Activated B cell treated with CpG ODN at 0.5 μM for 24 hours (primary cell): ENCODE measurements around the gene PLEKHA5. TPM values are rescaled to one million over a fixed set of nuclear protein-coding genes. Genes with fewer than 3 reads are reported as not detected.

Experiments used
- ATAC-seq: fragments of 200-7000 bp; cut with Tn5 transposase; one replicate; pipeline ENCODE4 v1.10.0; 2021; ENCODE audit warnings: low read depth, mild to moderate bottlenecking, moderate library complexity
- CTCF ChIA-PET: fragments of 350-600 bp; sonication (Branson Sonifier 250); formaldehyde crosslinking; loops from one replicate; lab custom pipeline; 2021; ENCODE audit warnings: antibody characterized with exemption; lab: Charles Lee
- POLR2A ChIA-PET: fragments of 350-600 bp; sonication (Branson Sonifier 250); formaldehyde crosslinking; loops from one replicate; lab custom pipeline; 2021; ENCODE audit warnings: antibody characterized with exemption; lab: Charles Lee
- DNase-seq: peaks from one replicate; pipeline ENCODE4 v3.0.0; 2022
- H3K27ac Mint-ChIP-seq: one replicate; pipeline ENCODE4 v1.8.0; 2020; ENCODE audit warnings: mixed read lengths
- H3K27me3 Mint-ChIP-seq: one replicate; pipeline ENCODE4 v1.8.0; 2021; ENCODE audit warnings: mixed read lengths
- H3K36me3 Mint-ChIP-seq: one replicate; pipeline ENCODE4 v1.8.0; 2021; ENCODE audit warnings: low read depth, mixed read lengths
- H3K4me1 Mint-ChIP-seq: one replicate; pipeline ENCODE4 v1.8.0; 2021; ENCODE audit warnings: mixed read lengths
- H3K4me3 Mint-ChIP-seq: one replicate; pipeline ENCODE4 v1.8.0; 2020; ENCODE audit warnings: mild to moderate bottlenecking, mixed read lengths
- H3K9me3 Mint-ChIP-seq: one replicate; pipeline ENCODE4 v1.8.0; 2020; ENCODE audit warnings: mixed read lengths
- CTCF ChIP-seq: fragments of 200-600 bp; IDR thresholded peaks from one replicate; pipeline ENCODE4 v1.8.0; 2022; ENCODE audit warnings: antibody characterized with exemption, mild to moderate bottlenecking
- intact Hi-C: fragments of 100-400 bp; cut with micrococcal nuclease; formaldehyde crosslinking; loops from one replicate; pipeline ENCODE4 v1.15.1; 2024
- total RNA-seq: library from RNA; stranded (reverse); gene quantifications from 2 replicates; pipeline ENCODE4 v1.2.3, GENCODE V29; 2022

Gene PLEKHA5
- total RNA-seq, 1 donor from 2014 or later, result 0.11 TPM

- Mint-ChIP-seq H3K36me3 (no peaks in the 10 kb centered on the region), H3K27me3 (no peaks in the 10 kb centered on the region), H3K4me3 (no peak overlapping the region), H3K9me3 (no peaks in the 10 kb centered on the region), H3K4me1 (no peaks in the 10 kb centered on the region), H3K27ac (no peak overlapping the region)
- DNase-seq, result no peak
- ATAC-seq, result no peak
- TF ChIP-seq CTCF, result no peak
- intact Hi-C loops, result no loop called here
- ChIA-PET CTCF (no interaction called here), POLR2A (no interaction called here)
Observed at GRCh38 chr12:19165451-19165850, 35.9 kb downstream of the PLEKHA5 start.

GRCh38 chr12:19166387-19166786, 36.9 kb downstream of the PLEKHA5 start:
- intact Hi-C loops, result no loop called here
- POLR2A ChIA-PET, result no interaction called here

GRCh38 chr12:19166956-19167355, 37.4 kb downstream of the PLEKHA5 start:
- ChIA-PET CTCF (no interaction called here), POLR2A (no interaction called here)
- Mint-ChIP-seq H3K27ac (no peak overlapping the region), H3K27me3 (no peaks in the 10 kb centered on the region), H3K4me1 (no peaks in the 10 kb centered on the region), H3K4me3 (no peak overlapping the region), H3K36me3 (no peaks in the 10 kb centered on the region), H3K9me3 (no peaks in the 10 kb centered on the region)
- intact Hi-C loops, result no loop called here
- ATAC-seq, result no peak
- DNase-seq, result no peak
- no peak for TF ChIP-seq CTCF

More at GRCh38 chr12:19166387-19166786, 36.9 kb downstream of the PLEKHA5 start:
- DNase-seq, result no peak
- no peaks in the 10 kb centered on the region for H3K9me3 Mint-ChIP-seq
- no peak for TF ChIP-seq CTCF
- no peaks in the 10 kb centered on the region for H3K36me3 Mint-ChIP-seq
- H3K27me3 Mint-ChIP-seq, result no peaks in the 10 kb centered on the region
- H3K4me1 Mint-ChIP-seq, result no peaks in the 10 kb centered on the region
- no peak overlapping the region for H3K27ac Mint-ChIP-seq
- CTCF ChIA-PET, result no interaction called here
- H3K4me3 Mint-ChIP-seq, result no peak overlapping the region
- no peak for ATAC-seq

- CTCF ChIA-PET, result interaction anchor here (1.1 kb wide), 1 partner anchor 19 kb away, joined by 3 read pairs; no protein-coding TSS in a partner anchor
- Mint-ChIP-seq H3K4me1 (no peaks in the 10 kb centered on the region), H3K36me3 (no peaks in the 10 kb centered on the region), H3K27me3 (no peaks in the 10 kb centered on the region), H3K4me3 (no peak overlapping the region), H3K9me3 (no peaks in the 10 kb centered on the region), H3K27ac (no peak overlapping the region)
- POLR2A ChIA-PET, result no interaction called here
- ATAC-seq, result no peak
- no peak for DNase-seq
- no peak for TF ChIP-seq CTCF
- intact Hi-C loops, result no loop called here
Observed at GRCh38 chr12:19167708-19168107, 38.2 kb downstream of the PLEKHA5 start.

DNA sequence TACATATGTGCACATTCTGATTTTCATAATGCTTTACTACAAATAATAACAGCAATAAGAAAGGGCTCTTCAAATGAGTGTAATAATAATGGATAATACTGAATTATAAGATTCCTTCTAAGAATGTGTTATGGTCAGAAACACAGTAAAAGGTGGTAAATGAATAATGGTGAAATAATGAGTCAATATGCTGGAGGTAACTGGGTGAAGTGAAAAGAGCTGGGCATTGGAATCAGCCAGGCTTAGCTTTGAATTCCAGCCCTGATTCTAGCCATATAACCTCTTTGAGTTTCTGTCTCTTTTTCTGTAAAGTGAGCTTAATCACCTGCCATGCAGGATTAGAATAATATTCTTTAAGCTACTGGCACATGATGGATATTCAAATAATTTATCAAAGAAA, 39.1 kb downstream of the PLEKHA5 start:
- TF ChIP-seq CTCF, result no peak
- ATAC-seq (no peak), DNase-seq (no peak)
- H3K9me3 Mint-ChIP-seq, result no peaks in the 10 kb centered on the region
- intact Hi-C loops, result no loop called here
- CTCF ChIA-PET, result interaction anchor here (1.1 kb wide), 1 partner anchor 18 kb away, joined by 3 read pairs; no protein-coding TSS in a partner anchor
- no peaks in the 10 kb centered on the region for H3K27me3 Mint-ChIP-seq
- no peaks in the 10 kb centered on the region for H3K36me3 Mint-ChIP-seq
- POLR2A ChIA-PET, result no interaction called here
- no peaks in the 10 kb centered on the region for H3K4me1 Mint-ChIP-seq
- no peak overlapping the region for H3K4me3 Mint-ChIP-seq
- no peak overlapping the region for H3K27ac Mint-ChIP-seq
